ENCODE results near the gene FAM83C.

GRCh38 chr20:35314816-35315631 lies 22.8 kb upstream of the FAM83C start:
- TF ChIP-seq YY1 (IDR thresholded peaks at IDR 0.05; ENCODE audit: low read depth) (no peak), FOXM1 (IDR thresholded peaks at IDR 0.05; ENCODE audit: borderline replicate concordance, low read depth) (no peak), ZBTB7A (IDR thresholded peaks at IDR 0.05; ENCODE audit: low read depth) (no peak), EP300 (IDR thresholded peaks at IDR 0.05; ENCODE audit: borderline replicate concordance) (no peak), NFIC (IDR thresholded peaks at IDR 0.05) (no peak)
